22Rv1 (cell line): ENCODE measurements around the gene ADORA1.

Source experiments
- ZFX ChIP-seq: fragments of 450-650 bp; IDR thresholded peaks from 2 replicates; pipeline ENCODE4 v1.6.1; 2017; ENCODE audit warnings: antibody characterized with exemption, borderline replicate concordance
- TF ChIP-seq, protein P1 (sequence below): fragments of 450-650 bp; IDR thresholded peaks from 2 replicates; pipeline ENCODE4 v1.5.1; 2017; ENCODE audit warnings: mild to moderate bottlenecking

DNA sequence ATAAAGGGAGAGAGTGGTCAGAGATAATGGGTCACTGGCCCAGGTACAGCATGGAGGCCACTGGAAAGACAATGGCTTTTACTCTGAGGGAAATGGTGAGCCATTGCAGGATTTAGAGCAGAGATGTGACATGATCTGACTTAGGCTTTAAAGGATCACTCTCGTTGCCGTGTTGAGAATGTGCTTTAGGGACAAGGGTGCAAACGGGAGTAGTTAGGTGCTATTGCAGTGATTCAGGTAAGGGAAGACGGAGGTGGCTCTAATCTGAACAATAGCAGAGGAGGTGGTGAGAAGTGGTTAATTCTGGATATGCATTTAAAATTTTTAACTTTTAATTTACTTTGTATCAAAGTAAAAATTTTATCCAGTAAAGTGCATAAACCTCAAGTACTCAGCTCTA is 9.8 kb downstream of the ADORA1 start:
- TF ChIP-seq, protein P1, sequence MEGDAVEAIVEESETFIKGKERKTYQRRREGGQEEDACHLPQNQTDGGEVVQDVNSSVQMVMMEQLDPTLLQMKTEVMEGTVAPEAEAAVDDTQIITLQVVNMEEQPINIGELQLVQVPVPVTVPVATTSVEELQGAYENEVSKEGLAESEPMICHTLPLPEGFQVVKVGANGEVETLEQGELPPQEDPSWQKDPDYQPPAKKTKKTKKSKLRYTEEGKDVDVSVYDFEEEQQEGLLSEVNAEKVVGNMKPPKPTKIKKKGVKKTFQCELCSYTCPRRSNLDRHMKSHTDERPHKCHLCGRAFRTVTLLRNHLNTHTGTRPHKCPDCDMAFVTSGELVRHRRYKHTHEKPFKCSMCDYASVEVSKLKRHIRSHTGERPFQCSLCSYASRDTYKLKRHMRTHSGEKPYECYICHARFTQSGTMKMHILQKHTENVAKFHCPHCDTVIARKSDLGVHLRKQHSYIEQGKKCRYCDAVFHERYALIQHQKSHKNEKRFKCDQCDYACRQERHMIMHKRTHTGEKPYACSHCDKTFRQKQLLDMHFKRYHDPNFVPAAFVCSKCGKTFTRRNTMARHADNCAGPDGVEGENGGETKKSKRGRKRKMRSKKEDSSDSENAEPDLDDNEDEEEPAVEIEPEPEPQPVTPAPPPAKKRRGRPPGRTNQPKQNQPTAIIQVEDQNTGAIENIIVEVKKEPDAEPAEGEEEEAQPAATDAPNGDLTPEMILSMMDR = no peak
- no peak for TF ChIP-seq ZFX
